ENCODE data around the gene SUN5. TPM values are rescaled to one million over a fixed set of nuclear protein-coding genes. Genes with fewer than 3 reads are reported as not detected.

SUN5 gene
- total RNA-seq, 1 experiment from 2014 or later: not detected

GRCh38 chr20:33009214-33010132, 5.2 kb upstream of the SUN5 start:
- no peaks in the 10 kb centered on the region; the same call in 1 of the 2 replicates for H3K27me3 ChIP-seq (ENCODE audit: control insufficient read depth, insufficient read depth, low read length)
- intact Hi-C loops (cut with micrococcal nuclease; ENCODE audit: unreplicated experiment): no loop called here

GRCh38 chr20:33008336-33009213, 4.3 kb upstream of the SUN5 start:
- no TSS peak for BruUV-seq (replicated peaks)
- in situ Hi-C loops (cut with HindIII; ENCODE audit: low pct_unique_long_range_greater_than_20kb, low sequenced_read_pairs) (no loop called here), intact Hi-C loops (cut with micrococcal nuclease; ENCODE audit: unreplicated experiment) (no loop called here)
- no peak for ATAC-seq
- TF ChIP-seq SIN3A (IDR thresholded peaks at IDR 0.05; ENCODE audit: borderline replicate concordance, insufficient read depth, low read depth, low read length): no peak
- TF ChIP-seq REST (IDR thresholded peaks at IDR 0.05; ENCODE audit: insufficient read depth in 1 of 2, low read depth in 2 of 2, low read length in 1 of 2): no peak
- TF ChIP-seq TCF7L2 (IDR thresholded peaks at IDR 0.05; ENCODE audit: low read depth, low read length): no peak
- TF ChIP-seq CTCF (IDR thresholded peaks at IDR 0.05): no peak
- no peak for TF ChIP-seq POLR2AphosphoS5 (IDR thresholded peaks at IDR 0.05; ENCODE audit: low read depth, low read length)
- Histone ChIP-seq H3K27ac (ENCODE audit: low read length) (no peak overlapping the region), H3K4me1 (ENCODE audit: control insufficient read depth, insufficient read depth, low read length) (peaks cover 4% of the 10 kb centered on the region; the same call in 1 of the 2 replicates), H3K36me3 (ENCODE audit: control insufficient read depth, insufficient read depth, low read length) (no peaks in the 10 kb centered on the region), H3K9me3 (ENCODE audit: control insufficient read depth, insufficient read depth, low read depth, low read length) (no peaks in the 10 kb centered on the region), H3K27me3 (ENCODE audit: control insufficient read depth, insufficient read depth, low read length) (no peaks in the 10 kb centered on the region; the same call in 1 of the 2 replicates), H3K4me3 (ENCODE audit: low read depth in 2 of 2, low read length in 2 of 2) (no peak overlapping the region)
- no peak for DNase-seq (ENCODE audit: low read depth, low spot score)
- POLR2A ChIA-PET: no interaction called here
- CTCF ChIA-PET: no interaction called here

More at GRCh38 chr20:33009214-33010132, 5.2 kb upstream of the SUN5 start:
- Histone ChIP-seq H3K36me3 (ENCODE audit: control insufficient read depth, insufficient read depth, low read length) (no peaks in the 10 kb centered on the region), H3K27ac (ENCODE audit: low read length) (no peak overlapping the region), H3K4me1 (ENCODE audit: control insufficient read depth, insufficient read depth, low read length) (peaks cover 4% of the 10 kb centered on the region; the same call in 1 of the 2 replicates), H3K4me3 (ENCODE audit: low read depth in 2 of 2, low read length in 2 of 2) (no peak overlapping the region), H3K9me3 (ENCODE audit: control insufficient read depth, insufficient read depth, low read depth, low read length) (no peaks in the 10 kb centered on the region)
- in situ Hi-C loops (cut with HindIII; ENCODE audit: low pct_unique_long_range_greater_than_20kb, low sequenced_read_pairs): no loop called here
- POLR2A ChIA-PET: no interaction called here
- CTCF ChIA-PET: no interaction called here
- 0 out of 2 replicates have a peak, but pooled peaks have one; percentile 28 for TF ChIP-seq TCF7L2 (IDR thresholded peaks at IDR 0.05; ENCODE audit: low read depth, low read length)
- no peak for TF ChIP-seq REST (IDR thresholded peaks at IDR 0.05; ENCODE audit: insufficient read depth in 1 of 2, low read depth in 2 of 2, low read length in 1 of 2)
- no peak for TF ChIP-seq POLR2AphosphoS5 (IDR thresholded peaks at IDR 0.05; ENCODE audit: low read depth, low read length)
- TF ChIP-seq SIN3A (IDR thresholded peaks at IDR 0.05; ENCODE audit: borderline replicate concordance, insufficient read depth, low read depth, low read length): no peak
- DNase-seq (ENCODE audit: low read depth, low spot score): no peak
- no peak for ATAC-seq
- no TSS peak for BruUV-seq (replicated peaks)

Data from Panc1 (cell line).